Heart left ventricle (tissue), 13 donors: ENCODE results near the gene FANCF.

Experiments
- POLR2A ChIP-seq, 2 donors: fragments of 450-650 bp; IDR thresholded peaks; one replicate each; pipeline ENCODE4 v1.6.1; 2017; ENCODE audit warnings: antibody characterized with exemption in 2 of 2, mild to moderate bottlenecking in 2 of 2, moderate library complexity in 2 of 2
- TF ChIP-seq, protein P1 (sequence below), 12 donors: fragments of 200-600 bp; sonication (generic) in 4 of 12; IDR thresholded peaks; one replicate each; pipeline versions ENCODE4 v1.5.0 to v1.8.0; 2018 to 2022; ENCODE audit warnings: antibody characterized with exemption in 12 of 12, mild to moderate bottlenecking in 5 of 12
- donor health status: ischemic (EF 13 %, LVEDD 7.1; RV severe dilation, severe dysfunction).
- donor health status: DM: no; HTN: yes; CAD: no.
- donor health status: DM: no; HTN: no; CAD: no.
- donor health status: ischemic (EF 25% LVEDD 6.9; RV normal size, moderate dysfunction).
- donor health status: ischemic (EF 25% LVEDD 5.7; RV mildly dilated, moderate dysfunction).
- donor health status: ischemic (EF 35%, LVEDD 5.7; RV mildly dilated, moderate dysfunction).
- donor health status: nonischemic (EF 11% LVEDD 7.7; RV severe dilation, severe dysfunction).
- donor health status: DM: yes; HTN: yes; CAD: no.
- donor health status: PGD.
- donor health status: ischemic (EF 29% LVEDD 5.4; RV normal size, mild dysfunction).
- donor health status: nonischemic (EF 23%, LVEDD 6.1; RV moderate dilation, normal function).

DNA sequence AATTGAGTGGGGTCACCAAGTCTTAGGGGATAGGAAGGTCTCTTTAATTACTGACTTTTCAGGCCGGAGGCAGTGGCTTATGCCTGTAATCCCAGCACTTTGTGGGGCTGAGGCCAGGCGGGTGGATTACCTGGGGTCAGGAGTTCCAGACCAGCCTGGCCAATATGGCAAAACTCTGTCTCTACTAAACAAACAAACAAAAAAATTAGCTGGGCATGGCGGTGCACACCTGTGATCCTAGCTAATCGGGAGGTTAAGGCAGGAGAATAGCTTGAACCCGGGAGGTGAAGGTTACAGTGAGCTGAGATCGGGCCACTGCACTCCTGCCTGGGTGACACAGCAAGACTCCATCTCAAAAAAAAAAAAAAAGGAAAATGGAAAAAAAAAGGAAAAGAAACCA, 1.8 kb upstream of the FANCF start:
- TF ChIP-seq, protein P1, sequence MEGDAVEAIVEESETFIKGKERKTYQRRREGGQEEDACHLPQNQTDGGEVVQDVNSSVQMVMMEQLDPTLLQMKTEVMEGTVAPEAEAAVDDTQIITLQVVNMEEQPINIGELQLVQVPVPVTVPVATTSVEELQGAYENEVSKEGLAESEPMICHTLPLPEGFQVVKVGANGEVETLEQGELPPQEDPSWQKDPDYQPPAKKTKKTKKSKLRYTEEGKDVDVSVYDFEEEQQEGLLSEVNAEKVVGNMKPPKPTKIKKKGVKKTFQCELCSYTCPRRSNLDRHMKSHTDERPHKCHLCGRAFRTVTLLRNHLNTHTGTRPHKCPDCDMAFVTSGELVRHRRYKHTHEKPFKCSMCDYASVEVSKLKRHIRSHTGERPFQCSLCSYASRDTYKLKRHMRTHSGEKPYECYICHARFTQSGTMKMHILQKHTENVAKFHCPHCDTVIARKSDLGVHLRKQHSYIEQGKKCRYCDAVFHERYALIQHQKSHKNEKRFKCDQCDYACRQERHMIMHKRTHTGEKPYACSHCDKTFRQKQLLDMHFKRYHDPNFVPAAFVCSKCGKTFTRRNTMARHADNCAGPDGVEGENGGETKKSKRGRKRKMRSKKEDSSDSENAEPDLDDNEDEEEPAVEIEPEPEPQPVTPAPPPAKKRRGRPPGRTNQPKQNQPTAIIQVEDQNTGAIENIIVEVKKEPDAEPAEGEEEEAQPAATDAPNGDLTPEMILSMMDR (IDR thresholded peaks at IDR 0.05) = no peak
- no peak for TF ChIP-seq POLR2A (IDR thresholded peaks at IDR 0.05)
